Mesendoderm (in vitro differentiated cells): Measurements from ENCODE around the gene ZNF503.
"Not testable (repeated sequence)": the region's sequence is repeated elsewhere in the genome, so short reads cannot be mapped to it uniquely, and the experiment has no call there.

Experiments
- DNase-seq: peaks from one replicate; pipeline ENCODE4 v3.0.0; 2013
- H2AK5ac ChIP-seq: 2 replicates; pipeline ENCODE4 v1.6.1; 2013; ENCODE audit warnings: low read length, inconsistent platforms
- H2BK120ac ChIP-seq: 2 replicates; pipeline ENCODE4 v1.6.1; 2013; ENCODE audit warnings: low read depth, mild to moderate bottlenecking, low read length, moderate library complexity, mixed read lengths
- H2BK15ac ChIP-seq: replicated peaks from 2 replicates; pipeline ENCODE4 v1.6.1; 2013; ENCODE audit warnings: low read depth, mild to moderate bottlenecking, moderate library complexity
- H2BK5ac ChIP-seq: 2 replicates; pipeline ENCODE4 v1.6.1; 2013; ENCODE audit warnings: low read length, inconsistent platforms
- H3K18ac ChIP-seq: 2 replicates; pipeline ENCODE4 v1.6.1; 2013; ENCODE audit warnings: mild to moderate bottlenecking, low read length, mixed read lengths
- H3K23ac ChIP-seq: one replicate; pipeline ENCODE4 v1.6.1; 2013; ENCODE audit warnings: low read length
- H3K27ac ChIP-seq: 2 replicates; pipeline ENCODE4 v1.5.1; 2013; ENCODE audit warnings: low read depth, mild to moderate bottlenecking, inconsistent platforms, low read length, moderate library complexity
- H3K27me3 ChIP-seq: 2 replicates; pipeline ENCODE4 v1.6.1; 2013; ENCODE audit warnings: low read length, control low read depth, mild to moderate bottlenecking, inconsistent platforms; ENCODE audit not compliant: insufficient read depth, poor library complexity
- H3K36me3 ChIP-seq: 2 replicates; pipeline ENCODE4 v1.6.1; 2013; ENCODE audit warnings: low read length, inconsistent platforms; ENCODE audit not compliant: control insufficient read depth, insufficient read depth
- H3K4ac ChIP-seq: one replicate; pipeline ENCODE4 v1.6.1; 2013; ENCODE audit warnings: low read depth, mild to moderate bottlenecking, low read length, moderate library complexity
- H3K4me1 ChIP-seq: 2 replicates; pipeline ENCODE4 v1.6.1; 2013; ENCODE audit warnings: low read depth, low read length, inconsistent platforms; ENCODE audit not compliant: control insufficient read depth
- H3K4me2 ChIP-seq: 2 replicates; pipeline ENCODE4 v1.6.1; 2013; ENCODE audit warnings: low read length
- H3K4me3 ChIP-seq: 2 replicates; pipeline ENCODE4 v1.5.1; 2013; ENCODE audit warnings: mild to moderate bottlenecking, low read length
- H3K56ac ChIP-seq: one replicate; pipeline ENCODE4 v1.6.1; 2013; ENCODE audit warnings: low read length
- H3K79me1 ChIP-seq: 2 replicates; pipeline ENCODE4 v1.6.1; 2013; ENCODE audit warnings: low read length, inconsistent platforms
- H3K79me2 ChIP-seq: 2 replicates; pipeline ENCODE4 v1.6.1; 2013; ENCODE audit warnings: mild to moderate bottlenecking, low read length; ENCODE audit not compliant: control insufficient read depth, insufficient read depth
- H3K9ac ChIP-seq: 2 replicates; pipeline ENCODE4 v1.6.1; 2013; ENCODE audit warnings: low read length, inconsistent platforms
- H4K5ac ChIP-seq: one replicate; pipeline ENCODE4 v1.6.1; 2013; ENCODE audit warnings: low read length
- H4K8ac ChIP-seq: one replicate; pipeline ENCODE4 v1.6.1; 2013; ENCODE audit warnings: low read depth, mild to moderate bottlenecking, control low read depth, low read length, moderate library complexity
- WGBS: extraction: QIAGEN DNeasy Blood & Tissue Kit; methylation state at CpG from one replicate; pipeline ENCODE4 v1.1.7; 2013; ENCODE audit warnings: low lambda C conversion rate, missing lambda C conversion rate; ENCODE audit not compliant: insufficient coverage; ENCODE audit errors: extremely low coverage; 5-methylcytosine and 5-hydroxymethylcytosine counted together

Gene ZNF503

DNA sequence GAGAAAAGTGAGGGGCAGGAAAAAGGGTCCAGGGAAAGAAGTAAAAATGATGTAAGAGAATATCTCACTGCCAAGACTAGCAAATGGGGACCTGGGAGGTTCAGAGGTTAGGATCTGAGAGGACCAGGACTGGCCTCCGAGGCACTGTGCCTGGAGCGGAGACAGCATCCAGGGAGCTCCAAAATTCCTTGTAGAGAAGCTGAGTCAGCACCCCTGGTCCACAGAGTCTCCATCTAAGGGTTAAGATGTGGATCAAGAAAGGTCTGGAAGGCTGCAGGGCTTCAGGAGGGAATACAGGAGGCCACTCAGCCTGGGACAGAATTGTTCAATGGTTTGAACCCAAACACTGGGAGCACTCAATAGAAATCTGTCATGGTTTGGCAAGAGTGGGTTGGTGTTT is 30.6 kb downstream of the ZNF503 start:
- Histone ChIP-seq H3K4ac (no peak overlapping the region), H3K4me2 (no peak overlapping the region), H3K4me3 (no peak overlapping the region), H3K79me1 (no peaks in the 10 kb centered on the region), H3K79me2 (no peaks in the 10 kb centered on the region), H2BK5ac (no peak overlapping the region), H3K27ac (no peak overlapping the region), H3K9ac (no peak overlapping the region), H3K27me3 (no peaks in the 10 kb centered on the region), H2AK5ac (no peak overlapping the region), H3K56ac (no peak overlapping the region), H3K36me3 (no peaks in the 10 kb centered on the region), H4K5ac (no peak overlapping the region), H3K18ac (no peak overlapping the region), H2BK120ac (no peak overlapping the region), H3K4me1 (no peaks in the 10 kb centered on the region), H2BK15ac (no peak overlapping the region), H3K23ac (no peak overlapping the region), H4K8ac (no peak overlapping the region)
- DNase-seq, result no peak
- WGBS, result no CpG with 5 or more reads among the region's 2 CpGs

DNA sequence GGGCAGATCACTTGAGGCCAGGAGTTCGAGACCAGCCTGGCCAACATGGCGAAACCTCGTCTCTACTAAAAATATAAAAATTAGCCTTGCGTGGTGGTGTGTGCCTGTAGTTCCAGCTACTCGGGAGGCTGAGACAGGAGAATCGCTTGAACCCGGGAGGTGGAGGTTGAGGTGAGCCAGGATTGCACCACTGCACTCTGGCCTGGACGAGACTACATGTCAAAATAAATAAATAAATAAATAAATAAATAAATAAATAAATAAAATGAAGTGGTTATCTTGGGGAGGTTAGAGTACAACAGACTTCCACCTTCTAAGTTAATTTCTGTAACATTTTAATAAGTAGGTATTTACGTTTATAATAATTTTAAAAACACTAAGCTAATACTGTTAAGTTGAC is 31.7 kb downstream of the ZNF503 start:
- H3K4me2 ChIP-seq, H3K36me3 ChIP-seq, H2BK120ac ChIP-seq, H3K18ac ChIP-seq, H3K23ac ChIP-seq, H2BK15ac ChIP-seq, H3K27ac ChIP-seq, H3K27me3 ChIP-seq, H3K4me1 ChIP-seq, H3K4ac ChIP-seq, H3K56ac ChIP-seq, H4K8ac ChIP-seq, H4K5ac ChIP-seq, H3K9ac ChIP-seq, H3K79me1 ChIP-seq, DNase-seq, H2BK5ac ChIP-seq, H3K79me2 ChIP-seq, H2AK5ac ChIP-seq, H3K4me3 ChIP-seq: not testable (repeated sequence)
- WGBS, result no CpG with 5 or more reads among the region's 9 CpGs

- H3K23ac ChIP-seq, result no peak overlapping the region
- H3K79me1 ChIP-seq, result no peaks in the 10 kb centered on the region
- H4K8ac ChIP-seq, result no peak overlapping the region
- no peak overlapping the region for H4K5ac ChIP-seq
- no peaks in the 10 kb centered on the region for H3K36me3 ChIP-seq
- no peak overlapping the region for H3K18ac ChIP-seq
- H3K27me3 ChIP-seq, result no peaks in the 10 kb centered on the region
- no peak overlapping the region for H3K4me2 ChIP-seq
- no peak overlapping the region for H3K56ac ChIP-seq
- no peak overlapping the region for H3K4ac ChIP-seq
- no peak overlapping the region for H3K27ac ChIP-seq
- H3K9ac ChIP-seq, result no peak overlapping the region
- DNase-seq, result no peak
- H3K4me3 ChIP-seq, result no peak overlapping the region
- H3K79me2 ChIP-seq, result no peaks in the 10 kb centered on the region
- H2BK120ac ChIP-seq, result no peak overlapping the region
- H2BK5ac ChIP-seq, result no peak overlapping the region
- no peaks in the 10 kb centered on the region for H3K4me1 ChIP-seq
- no CpG with 5 or more reads among the region's 2 CpGs for WGBS
- H2BK15ac ChIP-seq, result no peak overlapping the region
- H2AK5ac ChIP-seq, result no peak overlapping the region
These were observed 33.7 kb downstream of the ZNF503 start for GRCh38 chr10:75367901-75368300.

DNA sequence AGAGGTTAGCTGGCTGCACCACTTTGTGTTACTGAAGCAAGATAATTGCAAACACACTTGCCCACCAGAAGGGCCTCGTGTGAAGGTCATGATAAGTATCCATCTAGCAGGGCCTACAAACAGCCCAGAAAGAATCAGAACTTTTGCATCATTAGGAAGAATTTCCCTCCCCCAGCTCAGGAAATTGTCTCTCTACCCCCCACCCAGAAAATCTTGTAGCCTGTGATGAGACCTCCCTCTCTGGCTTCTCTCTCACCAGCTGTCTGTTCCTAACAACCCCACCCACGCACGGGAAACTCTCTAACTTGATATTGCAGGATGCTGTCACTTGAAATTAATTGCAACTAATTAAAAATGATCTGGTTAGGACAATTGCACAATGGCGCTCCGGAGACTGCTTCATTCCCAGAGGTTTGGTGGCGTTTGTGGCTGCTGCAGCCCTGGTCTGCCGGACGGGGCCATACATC is 34.5 kb downstream of the ZNF503 start:
- no peaks in the 10 kb centered on the region for H3K79me2 ChIP-seq
- H2BK15ac ChIP-seq, result no peak overlapping the region
- H2AK5ac ChIP-seq, result no peak overlapping the region
- no peak overlapping the region for H3K4me2 ChIP-seq
- no peaks in the 10 kb centered on the region for H3K36me3 ChIP-seq
- no peak for DNase-seq
- H3K27ac ChIP-seq, result no peak overlapping the region
- no peak overlapping the region for H3K4me3 ChIP-seq
- no peak overlapping the region for H4K8ac ChIP-seq
- no peaks in the 10 kb centered on the region for H3K79me1 ChIP-seq
- H3K27me3 ChIP-seq, result no peaks in the 10 kb centered on the region
- H3K56ac ChIP-seq, result no peak overlapping the region
- no peak overlapping the region for H3K23ac ChIP-seq
- WGBS, result no CpG with 5 or more reads among the region's 8 CpGs
- no peak overlapping the region for H3K9ac ChIP-seq
- H3K18ac ChIP-seq, result no peak overlapping the region
- H3K4me1 ChIP-seq, result no peaks in the 10 kb centered on the region
- H3K4ac ChIP-seq, result no peak overlapping the region
- no peak overlapping the region for H2BK5ac ChIP-seq
- H2BK120ac ChIP-seq, result no peak overlapping the region
- H4K5ac ChIP-seq, result no peak overlapping the region

DNA sequence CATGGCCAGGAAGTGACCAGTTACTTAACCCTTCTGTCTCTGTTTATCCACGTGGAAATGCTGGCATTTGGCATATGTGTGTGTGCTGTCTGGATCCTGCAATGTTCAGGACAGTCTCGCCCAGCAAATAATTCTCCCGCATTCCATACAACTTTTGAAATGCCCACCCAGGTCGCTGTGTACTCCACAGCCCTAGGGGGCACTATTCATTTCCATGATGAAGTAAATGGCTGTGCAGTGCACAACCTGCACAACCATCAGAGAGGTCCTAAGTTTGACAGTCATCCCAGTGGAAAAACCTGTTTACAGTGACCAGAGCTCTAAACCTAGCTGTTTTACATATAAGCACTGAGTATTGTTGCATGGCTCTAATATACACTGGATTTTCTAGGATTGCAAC is 38.1 kb downstream of the ZNF503 start:
- no peak overlapping the region for H3K9ac ChIP-seq
- H3K4me3 ChIP-seq, result no peak overlapping the region
- H3K79me2 ChIP-seq, result no peaks in the 10 kb centered on the region
- no peak overlapping the region for H4K8ac ChIP-seq
- H2AK5ac ChIP-seq, result no peak overlapping the region
- H3K18ac ChIP-seq, result no peak overlapping the region
- no CpG with 5 or more reads among the region's 4 CpGs for WGBS
- no peak overlapping the region for H2BK5ac ChIP-seq
- H2BK15ac ChIP-seq, result no peak overlapping the region
- no peak overlapping the region for H3K4me2 ChIP-seq
- no peak overlapping the region for H3K27ac ChIP-seq
- H3K23ac ChIP-seq, result no peak overlapping the region
- H3K27me3 ChIP-seq, result no peaks in the 10 kb centered on the region
- H2BK120ac ChIP-seq, result no peak overlapping the region
- no peaks in the 10 kb centered on the region for H3K79me1 ChIP-seq
- no peak overlapping the region for H3K4ac ChIP-seq
- no peak for DNase-seq
- H3K36me3 ChIP-seq, result no peaks in the 10 kb centered on the region
- H3K4me1 ChIP-seq, result no peaks in the 10 kb centered on the region
- no peak overlapping the region for H3K56ac ChIP-seq
- H4K5ac ChIP-seq, result no peak overlapping the region

DNA sequence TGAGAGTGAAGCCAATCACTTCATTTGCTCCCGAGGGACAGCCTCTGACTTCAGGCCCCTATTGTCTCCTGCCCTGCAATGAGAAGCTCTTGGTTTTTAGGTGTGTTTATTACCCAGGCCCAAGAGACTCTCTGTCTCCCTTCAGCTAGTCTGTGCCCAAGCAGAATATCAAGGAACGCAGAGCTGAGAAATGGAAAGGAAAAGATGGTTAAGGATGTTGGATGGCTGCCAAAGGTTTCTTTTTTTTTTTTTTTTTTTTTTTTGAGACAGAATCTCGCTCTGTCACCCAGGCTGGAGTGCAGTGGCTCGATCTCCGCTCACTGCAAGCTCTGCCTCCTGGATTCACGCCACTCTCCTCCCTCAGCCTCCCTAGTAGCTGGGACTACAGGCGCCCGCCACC is 41.7 kb downstream of the ZNF503 start:
- H3K4me3 ChIP-seq, DNase-seq, H2BK15ac ChIP-seq, H3K9ac ChIP-seq, H3K4ac ChIP-seq, H3K79me1 ChIP-seq, H3K36me3 ChIP-seq, H3K27me3 ChIP-seq, H3K18ac ChIP-seq, H3K4me2 ChIP-seq, H3K27ac ChIP-seq, H3K79me2 ChIP-seq, H4K5ac ChIP-seq, H3K56ac ChIP-seq, H3K4me1 ChIP-seq, H4K8ac ChIP-seq, H3K23ac ChIP-seq, H2AK5ac ChIP-seq, H2BK120ac ChIP-seq, H2BK5ac ChIP-seq: not testable (repeated sequence)
- no CpG with 5 or more reads among the region's 8 CpGs for WGBS
